ENCODE data around the gene FBP2.

- no peak for TF ChIP-seq POLR2A (IDR thresholded peaks at IDR 0.05)
- no peak for TF ChIP-seq CTCF (IDR thresholded peaks at IDR 0.05 in 4 of 5, conservative IDR thresholded peaks at IDR 0.05 in 1 of 5)
These were observed 36.2 kb downstream of the FBP2 start for GRCh38 chr9:94557376-94557775.
